HCT116 (cell line): ENCODE results near the gene ADAMTS20. TPM values are rescaled to one million over a fixed set of nuclear protein-coding genes. Genes with fewer than 3 reads are reported as not detected.

Source experiments
- ATAC-seq: fragments of 200-7000 bp; cut with Tn5 transposase; 2 replicates; pipeline ENCODE4 v1.9.1; 2020; ENCODE audit warnings: mild to moderate bottlenecking, moderate library complexity
- BruUV-seq: library from RNA; stranded (reverse); fragments of 400-500 nt; replicated peaks from 2 replicates; lab custom pipeline; 2021; lab: Mats Ljungman, UMichigan
- CTCF ChIA-PET: fragments of 300-600 bp; sonication (Branson Sonifier 250); formaldehyde crosslinking; loops from one replicate; lab custom pipeline; 2021; ENCODE audit warnings: antibody characterized with exemption; lab: Charles Lee
- POLR2A ChIA-PET: fragments of 300-600, 350-600 bp; sonication (Branson Sonifier 250); formaldehyde crosslinking; loops from one replicate; lab custom pipeline; 2021; ENCODE audit warnings: antibody characterized with exemption; lab: Charles Lee
- RAD21 ChIA-PET, 2 experiments: fragments of 300-600 bp; sonication (Branson Sonifier 250); formaldehyde crosslinking; loops; one replicate each; lab custom pipeline; 2023; ENCODE audit warnings: low total read pairs in 2 of 2; ENCODE audit not compliant: uncharacterized antibody in 2 of 2, unreplicated experiment in 2 of 2, low non-redundant PET in 1 of 2; lab: Charles Lee
- DNase-seq: peaks from one replicate; pipeline ENCODE4 v3.0.0-alpha.2; 2010; ENCODE audit warnings: low read depth, low spot score
- H2AFZ ChIP-seq: fragments of 200-600 bp; shearing (Covaris generic), sonication (generic); 2 replicates; pipeline ENCODE4 v1.6.1; 2017; ENCODE audit warnings: low read depth, mixed run types, mixed read lengths, antibody characterized with exemption, low read length; ENCODE audit not compliant: poor library complexity, severe bottlenecking
- H3K27ac ChIP-seq: 2 replicates; pipeline ENCODE4 v1.5.1; 2012; ENCODE audit warnings: low read depth, low read length
- H3K27me3 ChIP-seq: fragments of 200-600 bp; sonication (generic); 2 replicates; pipeline ENCODE4 v1.6.1; 2016; ENCODE audit warnings: mixed run types, low read length, mixed read lengths; ENCODE audit not compliant: insufficient read depth
- H3K36me3 ChIP-seq, 2 experiments: fragments of 200-500 bp in 1 of 2; fragments of 200-600 bp in 1 of 2; sonication (Bioruptor generic) in 1 of 2; sonication (generic) in 1 of 2; 2 replicates each; pipeline versions ENCODE4 v1.5.1 to v1.6.1; 2014 to 2016; ENCODE audit warnings: low read length in 2 of 2, inconsistent platforms in 1 of 2, mixed read lengths in 1 of 2, mixed run types in 1 of 2; ENCODE audit not compliant: insufficient read depth in 2 of 2, control insufficient read depth in 1 of 2
- H3K4me1 ChIP-seq, 2 experiments: fragments of 200-600 bp in 1 of 2; sonication (generic) in 1 of 2; 2 replicates each; pipeline versions ENCODE4 v1.5.1 to v1.6.1; 2012 to 2017; ENCODE audit warnings: low read length in 2 of 2, inconsistent platforms in 1 of 2, mild to moderate bottlenecking in 1 of 2, mixed read lengths in 1 of 2, mixed run types in 1 of 2, moderate library complexity in 1 of 2; ENCODE audit not compliant: insufficient read depth in 2 of 2, control insufficient read depth in 1 of 2
- H3K4me2 ChIP-seq: fragments of 200-600 bp; sonication (generic); 2 replicates; pipeline ENCODE4 v1.6.1; 2017; ENCODE audit warnings: mixed run types, low read length, mixed read lengths
- H3K4me3 ChIP-seq, 2 experiments: fragments of 200-600 bp in 1 of 2; sonication (generic) in 1 of 2; replicated peaks in 1 of 2; 2 replicates each; pipeline ENCODE4 v1.5.1; 2011 to 2016; ENCODE audit warnings: low read length in 2 of 2, control low read depth in 1 of 2, low read depth in 1 of 2, mild to moderate bottlenecking in 1 of 2, mixed read lengths in 1 of 2, mixed run types in 1 of 2
- H3K79me2 ChIP-seq: fragments of 200-600 bp; sonication (generic); 2 replicates; pipeline ENCODE4 v1.6.1; 2017; ENCODE audit warnings: mild to moderate bottlenecking, mixed run types, low read length, moderate library complexity, mixed read lengths; ENCODE audit not compliant: insufficient read depth
- H3K9ac ChIP-seq: fragments of 200-600 bp; sonication (generic); 2 replicates; pipeline ENCODE4 v1.6.1; 2016; ENCODE audit warnings: low read length, mixed read lengths
- H3K9me2 ChIP-seq: fragments of 200-600 bp; sonication (generic), shearing (Covaris generic); 2 replicates; pipeline ENCODE4 v1.6.1; 2017; ENCODE audit warnings: mixed run types, mild to moderate bottlenecking, moderate library complexity; ENCODE audit not compliant: insufficient read depth
- H3K9me3 ChIP-seq, 2 experiments: fragments of 200-500 bp in 1 of 2; fragments of 200-600 bp in 1 of 2; sonication (Bioruptor generic) in 1 of 2; sonication (generic) in 1 of 2; 2 replicates each; pipeline ENCODE4 v1.6.1; 2014 to 2017; ENCODE audit warnings: low read length in 2 of 2, mixed read lengths in 2 of 2, inconsistent platforms in 1 of 2, low read depth in 1 of 2, mild to moderate bottlenecking in 1 of 2, mixed run types in 1 of 2, moderate library complexity in 1 of 2; ENCODE audit not compliant: control insufficient read depth in 1 of 2, insufficient read depth in 1 of 2
- H4K20me1 ChIP-seq: fragments of 200-600 bp; sonication (generic), shearing (Covaris generic); 2 replicates; pipeline ENCODE4 v1.6.1; 2017; ENCODE audit warnings: mixed run types, mild to moderate bottlenecking, moderate library complexity; ENCODE audit not compliant: insufficient read depth
- CEBPB ChIP-seq: IDR thresholded peaks from 2 replicates; pipeline ENCODE4 v1.6.1; 2012; ENCODE audit warnings: low read depth
- EGR1 ChIP-seq: IDR thresholded peaks from 2 replicates; pipeline ENCODE4 v1.6.1; 2012; ENCODE audit warnings: low read depth
- EZH2 ChIP-seq: fragments of 200-600 bp; sonication (generic); IDR thresholded peaks from 2 replicates; pipeline ENCODE4 v1.6.1; 2017; ENCODE audit warnings: antibody characterized with exemption, mixed run types
- JUND ChIP-seq: IDR thresholded peaks from 2 replicates; pipeline ENCODE4 v1.6.1; 2012
- POLR2A ChIP-seq: IDR thresholded peaks from 2 replicates; pipeline ENCODE4 v1.7.0; 2011; ENCODE audit warnings: borderline replicate concordance; ENCODE audit not compliant: insufficient read depth, insufficient read length; ENCODE audit errors: extremely low read depth
- POLR2AphosphoS5 ChIP-seq: IDR thresholded peaks from 2 replicates; pipeline ENCODE4 v1.6.1; 2011; ENCODE audit warnings: mild to moderate bottlenecking, low read depth, low read length, moderate library complexity
- SP1 ChIP-seq: IDR thresholded peaks from 2 replicates; pipeline ENCODE4 v1.6.1; 2012; ENCODE audit warnings: low read depth
- YY1 ChIP-seq: IDR thresholded peaks from 2 replicates; pipeline ENCODE4 v1.6.1; 2011; ENCODE audit warnings: low read length, low read depth, moderate library complexity, mild to moderate bottlenecking; ENCODE audit not compliant: insufficient replicate concordance; ENCODE audit errors: extremely low read depth
- intact Hi-C: fragments of 100-400 bp; cut with micrococcal nuclease; formaldehyde crosslinking; loops from 2 replicates; pipeline ENCODE4 v1.10.0; 2022
- total RNA-seq: library from RNA; stranded (reverse); gene quantifications from one replicate; pipeline ENCODE4 v1.2.1, GENCODE V29; 2021; ENCODE audit not compliant: unreplicated experiment
- TF ChIP-seq, protein P1 (sequence below): IDR thresholded peaks from 2 replicates; pipeline ENCODE4 v1.6.1; 2012

ADAMTS20 gene
- total RNA-seq, 1 experiment from 2014 or later = not detected

DNA sequence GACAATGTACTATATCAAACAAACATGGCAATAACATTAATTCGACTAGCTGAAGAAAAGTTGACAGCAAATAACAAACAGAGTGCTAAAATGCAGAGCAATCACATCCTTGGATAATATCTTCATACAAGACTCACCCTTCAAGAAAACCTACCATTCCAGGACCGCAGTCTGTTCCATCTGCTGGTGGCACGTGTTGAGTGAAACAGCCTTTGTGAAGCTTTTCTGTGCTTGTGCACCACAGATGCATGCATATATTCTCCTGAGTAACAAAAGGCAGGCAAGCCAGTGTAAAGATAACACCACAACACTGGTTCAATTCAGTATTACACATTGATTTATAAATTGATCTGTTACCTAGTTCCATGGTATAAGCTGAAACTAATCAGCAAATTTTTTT is 89.3 kb downstream of the ADAMTS20 start:
- ChIA-PET RAD21 (no interaction called here), POLR2A (no interaction called here), CTCF (no interaction called here)
- BruUV-seq = no TSS peak
- Histone ChIP-seq H2AFZ (no peak overlapping the region), H3K79me2 (no peaks in the 10 kb centered on the region), H3K27ac (no peak overlapping the region), H3K4me2 (no peak overlapping the region), H3K4me3 (no peak overlapping the region), H3K36me3 (no peaks in the 10 kb centered on the region), H3K4me1 (no peaks in the 10 kb centered on the region), H4K20me1 (no peaks in the 10 kb centered on the region), H3K9me2 (no peaks in the 10 kb centered on the region), H3K9ac (no peak overlapping the region), H3K27me3 (no peaks in the 10 kb centered on the region), H3K9me3 (no peaks in the 10 kb centered on the region)
- DNase-seq (no peak), ATAC-seq (no peak)
- TF ChIP-seq EZH2 = no peak
- no peak for TF ChIP-seq JUND
- TF ChIP-seq YY1 = no peak
- TF ChIP-seq POLR2AphosphoS5 = no peak
- TF ChIP-seq SP1 = no peak
- no peak for TF ChIP-seq CEBPB
- TF ChIP-seq POLR2A = no peak
- intact Hi-C loops = no loop called here

DNA sequence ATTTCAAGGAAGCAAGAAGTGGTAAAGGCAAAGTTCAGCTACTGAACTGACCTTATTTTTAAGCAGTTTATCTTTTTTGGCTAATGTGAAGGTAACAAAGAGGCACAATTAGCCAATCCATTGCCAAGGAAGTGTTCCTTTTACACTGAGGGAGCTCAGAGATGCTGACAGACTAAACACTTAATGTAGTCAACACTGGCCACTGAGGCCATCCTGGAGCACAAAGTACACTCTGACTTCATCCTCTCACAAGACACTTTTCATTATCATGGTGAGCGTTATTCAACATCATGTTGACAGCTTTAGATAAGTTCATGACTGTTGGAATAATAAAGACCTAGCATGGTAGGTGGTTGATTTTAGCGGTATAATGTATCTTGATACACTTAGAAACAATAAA is 89.9 kb downstream of the ADAMTS20 start:
- H3K9me2 ChIP-seq = no peaks in the 10 kb centered on the region
- no peaks in the 10 kb centered on the region for H3K27me3 ChIP-seq
- intact Hi-C loops = no loop called here
- TF ChIP-seq EZH2 (no peak), EGR1 (no peak)
- TF ChIP-seq, protein P1, sequence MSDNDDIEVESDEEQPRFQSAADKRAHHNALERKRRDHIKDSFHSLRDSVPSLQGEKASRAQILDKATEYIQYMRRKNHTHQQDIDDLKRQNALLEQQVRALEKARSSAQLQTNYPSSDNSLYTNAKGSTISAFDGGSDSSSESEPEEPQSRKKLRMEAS = no peak
- no peak overlapping the region for H3K4me2 ChIP-seq
- no peaks in the 10 kb centered on the region for H3K4me1 ChIP-seq
- ChIA-PET POLR2A (no interaction called here), RAD21 (no interaction called here), CTCF (no interaction called here)
- no peaks in the 10 kb centered on the region for H4K20me1 ChIP-seq
- H3K79me2 ChIP-seq = no peaks in the 10 kb centered on the region
- H2AFZ ChIP-seq = no peak overlapping the region
- ATAC-seq (no peak), DNase-seq (no peak)
- H3K4me3 ChIP-seq = no peak overlapping the region
- no peaks in the 10 kb centered on the region for H3K9me3 ChIP-seq
- no peaks in the 10 kb centered on the region for H3K36me3 ChIP-seq
- no peak overlapping the region for H3K27ac ChIP-seq
- no peak overlapping the region for H3K9ac ChIP-seq
- no TSS peak for BruUV-seq
